ENCODE data around the gene TXNRD2. TPM values are rescaled to one million over a fixed set of nuclear protein-coding genes. Genes with fewer than 3 reads are reported as not detected.

Gene TXNRD2
- total and polyA plus RNA-seq, 2 experiments from 2014 or later = 11.2 to 12.4 TPM

- H3K4me3 Mint-ChIP-seq = no peak overlapping the region
- H3K4me3 ChIP-seq = no peak overlapping the region
- H3K36me3 ChIP-seq (ENCODE audit: insufficient read depth) = no peaks in the 10 kb centered on the region
- no peaks in the 10 kb centered on the region for H3K9me2 ChIP-seq (ENCODE audit: insufficient read depth)
- H3K4me2 ChIP-seq = no peak overlapping the region
- no peak overlapping the region for H3K27ac ChIP-seq (ENCODE audit: low read depth)
- H2AFZ ChIP-seq = no peak overlapping the region
- DNase-seq (ENCODE audit: low spot score) (no peak), ATAC-seq (no peak)
- no peaks in the 10 kb centered on the region for H3K79me2 ChIP-seq (replicated peaks; ENCODE audit: insufficient read depth)
- H3K27ac Mint-ChIP-seq = no peak overlapping the region
- H3F3A ChIP-seq (replicated peaks; ENCODE audit: low read depth) = 0 out of 2 replicates have a peak, but pooled peaks cover 2% of the 10 kb centered on the region
- no peaks in the 10 kb centered on the region; the same call in 2 of the 3 replicates for H3K9me3 Mint-ChIP-seq
- H4K20me1 ChIP-seq (replicated peaks; ENCODE audit: insufficient read depth) = no peaks in the 10 kb centered on the region
- peaks cover 8% of the 10 kb centered on the region; the same call in 2 of the 3 replicates for H3K36me3 Mint-ChIP-seq (ENCODE audit: low read depth)
- H3K4me1 ChIP-seq (ENCODE audit: insufficient read depth) = peaks cover 23% of the 10 kb centered on the region
- no peaks in the 10 kb centered on the region for H3K27me3 ChIP-seq (ENCODE audit: insufficient read depth)
- peaks cover 18% of the 10 kb centered on the region for H3K4me1 Mint-ChIP-seq
- no peak for TF ChIP-seq EZH2phosphoT487 (IDR thresholded peaks at IDR 0.05; ENCODE audit: unreplicated experiment)
- no peak for TF ChIP-seq ZNF114 (CRISPR knock-in tag; IDR thresholded peaks at IDR 0.05)
- no peak for TF ChIP-seq POLR2AphosphoS5 (IDR thresholded peaks at IDR 0.05; ENCODE audit: low read depth)
- no peak for TF ChIP-seq JUNB (IDR thresholded peaks at IDR 0.05; ENCODE audit: unreplicated experiment)
- no peak for TF ChIP-seq CREB1 (CRISPR knock-in tag; IDR thresholded peaks at IDR 0.05; ENCODE audit: low read depth)
- no peak for TF ChIP-seq EZH2 (IDR thresholded peaks at IDR 0.05; ENCODE audit: low read depth, unreplicated experiment)
- TF ChIP-seq ETS1 (IDR thresholded peaks at IDR 0.05) = no peak
- no peak for TF ChIP-seq ZNF331 (CRISPR knock-in tag; IDR thresholded peaks at IDR 0.05; ENCODE audit: low read depth)
- H3K27me3 Mint-ChIP-seq (ENCODE audit: insufficient read depth, low read depth, poor library complexity) = peaks cover 7% of the 10 kb centered on the region
These were observed 9.7 kb upstream of the TXNRD2 start for GRCh38 chr22:19951346-19951745.

- ATAC-seq (no peak), DNase-seq (ENCODE audit: low spot score) (no peak)
- Histone ChIP-seq H3K4me1 (ENCODE audit: insufficient read depth) (peaks cover 25% of the 10 kb centered on the region), H2AFZ (no peak overlapping the region), H3K27ac (ENCODE audit: low read depth) (no peak overlapping the region), H3K9me2 (ENCODE audit: insufficient read depth) (no peaks in the 10 kb centered on the region), H3K4me2 (no peak overlapping the region), H3K27me3 (ENCODE audit: insufficient read depth) (no peaks in the 10 kb centered on the region), H3K79me2 (replicated peaks; ENCODE audit: insufficient read depth) (no peaks in the 10 kb centered on the region; the same call in 1 of the 2 replicates), H4K20me1 (replicated peaks; ENCODE audit: insufficient read depth) (no peaks in the 10 kb centered on the region), H3K4me3 (no peak overlapping the region), H3K36me3 (ENCODE audit: insufficient read depth) (no peaks in the 10 kb centered on the region), H3F3A (replicated peaks; ENCODE audit: low read depth) (0 out of 2 replicates have a peak, but pooled peaks cover 2% of the 10 kb centered on the region)
- Mint-ChIP-seq H3K4me1 (peaks cover 21% of the 10 kb centered on the region), H3K27ac (no peak overlapping the region), H3K36me3 (ENCODE audit: low read depth) (peaks cover 8% of the 10 kb centered on the region; the same call in 2 of the 3 replicates), H3K4me3 (no peak overlapping the region), H3K9me3 (no peaks in the 10 kb centered on the region; the same call in 2 of the 3 replicates), H3K27me3 (ENCODE audit: insufficient read depth, low read depth, poor library complexity) (peaks cover 10% of the 10 kb centered on the region)
- TF ChIP-seq REST (IDR thresholded peaks at IDR 0.05; ENCODE audit: unreplicated experiment) (no peak), CREB1 (CRISPR knock-in tag; IDR thresholded peaks at IDR 0.05; ENCODE audit: low read depth) (no peak), EZH2 (IDR thresholded peaks at IDR 0.05; ENCODE audit: low read depth, unreplicated experiment) (no peak), STAT1 (IDR thresholded peaks at IDR 0.05; ENCODE audit: unreplicated experiment) (no peak), ZNF331 (CRISPR knock-in tag; IDR thresholded peaks at IDR 0.05; ENCODE audit: low read depth) (no peak)
These were observed 6.6 kb upstream of the TXNRD2 start for GRCh38 chr22:19948057-19948760.
